ENCODE results near the gene MRPL20.

MRPL20 gene

DNA sequence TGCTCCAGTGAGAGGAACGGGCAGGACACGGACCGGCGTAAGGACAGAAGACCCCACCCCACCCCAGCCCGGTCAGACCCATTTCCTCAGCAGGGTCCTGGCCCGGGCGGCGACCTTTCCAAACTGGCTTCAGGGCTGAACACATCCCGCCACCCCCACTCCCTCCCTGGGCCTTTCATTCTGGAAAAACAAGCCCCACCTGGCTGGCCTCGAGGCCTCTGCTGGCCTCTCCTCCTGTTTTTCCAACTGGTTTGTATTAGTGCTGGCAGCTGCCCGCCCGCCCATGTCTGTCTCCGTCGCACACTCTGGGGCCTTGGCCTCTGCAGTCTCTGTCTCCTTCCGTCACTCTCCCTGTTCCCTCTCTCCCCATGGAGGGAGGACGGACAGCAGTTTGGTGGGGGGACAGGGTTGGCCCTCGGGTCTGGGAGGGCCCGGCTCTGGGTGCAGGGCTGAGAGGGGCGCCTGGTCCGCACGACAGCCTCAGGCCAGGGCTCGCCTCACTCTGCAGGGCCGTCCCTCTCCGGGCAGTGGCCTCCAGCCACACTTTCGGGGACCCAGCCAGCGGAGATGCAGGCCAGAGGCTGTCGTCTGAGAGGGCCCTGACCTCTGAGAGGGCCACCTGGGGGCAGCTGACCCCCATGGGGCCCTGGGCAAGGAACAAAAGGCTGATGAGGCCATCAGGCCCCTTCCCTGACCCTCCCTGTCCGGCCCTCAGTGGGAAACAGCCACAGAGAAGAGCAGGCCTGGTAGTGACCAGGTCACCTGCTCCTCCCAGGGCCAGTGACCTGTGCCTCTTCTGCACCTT, 47.2 kb downstream of the MRPL20 start:
- no peak for DNase-seq

DNA sequence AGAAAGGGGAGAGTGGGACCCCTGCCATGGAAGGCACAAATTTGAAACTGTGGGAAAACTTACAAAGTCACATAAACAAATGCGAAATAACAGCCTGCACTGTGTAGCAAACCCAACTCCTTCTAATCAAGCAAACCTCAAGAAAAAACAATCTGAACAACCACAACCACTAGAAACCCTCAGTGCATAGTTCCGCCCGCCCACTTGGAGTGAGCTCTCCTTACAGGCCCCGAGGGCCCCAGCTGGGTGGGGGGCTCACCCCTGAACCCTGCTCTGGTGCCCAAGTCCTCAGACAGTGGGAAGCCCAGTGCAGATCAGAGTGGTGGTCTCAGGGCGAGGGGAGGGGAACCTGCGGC, 47.8 kb downstream of the MRPL20 start:
- no peak for DNase-seq

DNA sequence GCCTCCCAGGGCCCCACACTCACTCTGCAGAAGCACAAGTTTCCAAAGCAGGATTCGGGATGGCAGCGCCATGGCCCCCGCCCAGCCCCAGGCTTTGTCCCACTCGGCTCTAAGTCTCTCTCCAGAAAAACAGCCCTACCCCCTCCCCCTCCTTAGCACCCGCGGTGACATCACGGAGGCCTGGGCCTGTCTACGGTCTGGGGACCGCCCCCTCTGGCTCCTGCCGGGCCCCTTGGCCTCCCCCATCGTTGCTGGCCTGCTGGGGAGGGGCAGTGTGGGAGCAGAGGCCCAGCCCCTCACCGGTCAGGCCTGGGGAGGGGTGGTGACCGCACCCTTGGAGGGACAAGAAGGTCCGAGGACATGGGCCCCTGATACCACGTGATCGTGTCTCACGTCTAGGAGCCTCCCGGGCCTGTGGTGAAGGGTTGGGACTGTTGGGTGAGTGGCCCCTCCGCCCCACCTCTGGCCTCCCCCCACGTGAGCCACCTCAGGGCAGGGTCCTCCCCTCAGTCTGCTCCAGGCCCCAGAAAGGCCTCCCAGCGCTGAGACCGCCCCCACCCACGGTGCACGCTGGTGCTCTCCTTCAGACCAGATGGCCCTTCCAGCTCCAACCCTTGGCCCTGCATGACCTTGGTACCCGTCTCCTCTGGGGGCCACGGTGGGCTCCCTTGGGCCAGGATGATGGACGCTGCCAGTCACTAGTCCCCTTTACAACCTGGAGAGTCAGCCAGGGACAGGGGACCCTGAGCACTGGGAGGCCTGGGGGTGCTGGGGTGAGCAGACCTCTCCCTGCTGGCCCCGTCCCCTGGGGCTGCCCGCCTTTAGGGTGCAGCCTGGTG, 48.4 kb downstream of the MRPL20 start, which contains the start of gene MXRA8:
Gene MXRA8, minus strand, starts transcription at position 123 of the 839 bp plus-strand sequence. Its CDS starts 51 bp downstream, at position 72.
- DNase-seq = no peak

DNA sequence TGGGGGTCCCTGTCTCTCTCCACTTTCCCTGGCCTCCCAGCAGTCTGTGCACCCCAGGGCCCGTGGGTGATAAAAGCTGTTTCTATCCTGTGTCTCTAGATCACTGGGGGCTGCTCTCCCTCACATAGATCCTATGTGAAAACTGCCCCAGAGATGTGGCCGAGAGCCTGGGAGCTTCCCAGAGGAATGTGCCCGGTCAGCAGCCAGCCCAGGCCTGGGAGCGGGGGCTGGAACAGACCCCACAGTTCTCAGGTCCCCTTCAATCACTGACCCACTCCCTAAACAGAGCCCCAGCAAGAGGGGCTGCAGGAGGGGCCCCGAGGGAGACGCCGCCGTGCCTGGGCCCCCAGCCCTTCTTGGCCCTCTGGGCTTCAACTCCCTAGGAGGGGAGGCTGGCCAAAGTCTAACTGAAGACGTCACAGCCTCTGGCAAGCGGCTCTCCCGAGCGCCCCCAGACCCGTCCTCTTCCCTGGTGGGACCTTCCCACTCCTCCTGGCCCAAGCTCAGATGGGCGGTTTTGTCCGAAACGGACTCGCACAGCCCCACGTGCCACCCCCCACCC, 49.1 kb downstream of the MRPL20 start:
- no peak for DNase-seq

DNA sequence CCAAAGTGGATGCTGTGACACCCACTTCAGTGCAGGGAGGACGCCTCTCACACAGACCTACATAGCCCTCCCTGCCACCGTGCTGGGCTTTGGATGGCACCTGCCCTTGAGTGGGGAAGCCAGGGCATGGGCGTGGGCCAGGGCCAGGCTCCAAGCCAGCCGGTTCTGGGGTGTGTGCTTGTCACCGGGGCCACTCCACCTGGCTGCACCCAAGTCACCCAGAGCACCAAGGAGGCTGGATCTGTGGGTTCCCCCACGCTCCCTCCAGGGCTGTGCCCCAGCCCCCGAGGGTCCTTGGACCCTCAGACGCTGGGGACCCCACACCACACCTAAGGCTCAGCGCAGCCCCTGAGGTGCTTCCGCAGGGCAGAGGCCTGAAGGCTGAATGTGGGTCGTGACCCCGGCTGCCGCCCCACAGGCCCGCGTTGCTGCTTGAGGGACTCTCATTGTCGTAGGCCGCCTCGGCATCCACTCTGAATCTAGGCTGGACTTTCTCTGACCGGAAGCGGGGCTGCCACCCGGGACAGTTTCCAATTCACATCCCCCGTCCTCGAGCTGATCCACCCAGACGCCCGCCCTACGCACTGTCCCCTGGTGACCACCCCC, 50.2 kb downstream of the MRPL20 start:
- DNase-seq = no peak

DNA sequence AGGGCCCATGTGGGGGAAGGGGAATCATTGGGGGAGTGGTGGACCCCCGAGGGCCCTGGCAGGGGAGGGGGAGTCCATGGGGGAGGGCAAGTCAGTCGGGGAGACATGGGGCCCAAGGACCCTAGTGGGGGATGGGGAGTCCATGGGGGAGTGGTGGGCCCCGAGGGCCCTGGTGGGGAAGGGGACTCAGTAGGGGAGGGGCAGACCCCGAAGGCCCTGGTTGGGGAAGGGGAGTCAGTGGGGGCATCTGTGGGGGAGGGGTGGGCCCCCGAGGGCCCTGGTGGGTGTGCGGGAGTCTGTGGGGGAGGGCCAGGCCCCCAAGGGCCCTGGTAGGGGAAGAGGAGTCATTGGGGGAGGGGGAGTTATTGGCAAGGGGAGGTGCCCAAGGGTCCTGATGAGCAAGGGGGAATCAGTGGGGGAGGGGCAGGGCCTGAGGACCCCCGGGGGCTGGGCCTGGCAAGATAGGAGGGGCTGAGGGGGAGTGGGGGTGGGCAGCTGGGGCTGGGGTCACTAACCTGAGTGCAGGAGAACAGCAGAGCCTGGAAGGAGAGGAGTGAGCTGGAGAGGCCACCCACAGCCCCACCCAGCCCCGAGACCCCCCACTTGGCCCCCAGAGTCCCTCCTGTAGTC, 50.8 kb downstream of the MRPL20 start:
- no peak for DNase-seq

DNA sequence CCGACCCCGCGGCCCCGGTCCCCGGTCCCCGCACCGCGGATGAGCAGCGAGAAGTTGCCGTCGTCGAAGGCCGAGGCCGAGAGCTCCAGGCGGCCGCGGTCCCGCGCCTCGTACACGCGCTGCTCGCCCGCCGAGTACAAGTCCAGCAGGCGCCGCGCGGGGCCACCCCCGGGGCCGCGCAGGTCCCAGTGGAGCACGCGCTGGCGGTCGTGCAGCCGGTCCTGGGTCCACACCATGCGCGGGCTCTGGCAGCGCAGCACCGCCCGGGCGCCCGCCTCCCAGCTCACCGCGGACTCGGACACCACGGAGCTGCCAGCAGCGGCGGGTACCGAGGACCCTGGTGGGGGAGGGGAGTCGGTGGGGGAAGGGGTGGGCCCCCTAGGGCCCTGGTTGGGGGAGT, 51.7 kb downstream of the MRPL20 start:
- DNase-seq = no peak

DNA sequence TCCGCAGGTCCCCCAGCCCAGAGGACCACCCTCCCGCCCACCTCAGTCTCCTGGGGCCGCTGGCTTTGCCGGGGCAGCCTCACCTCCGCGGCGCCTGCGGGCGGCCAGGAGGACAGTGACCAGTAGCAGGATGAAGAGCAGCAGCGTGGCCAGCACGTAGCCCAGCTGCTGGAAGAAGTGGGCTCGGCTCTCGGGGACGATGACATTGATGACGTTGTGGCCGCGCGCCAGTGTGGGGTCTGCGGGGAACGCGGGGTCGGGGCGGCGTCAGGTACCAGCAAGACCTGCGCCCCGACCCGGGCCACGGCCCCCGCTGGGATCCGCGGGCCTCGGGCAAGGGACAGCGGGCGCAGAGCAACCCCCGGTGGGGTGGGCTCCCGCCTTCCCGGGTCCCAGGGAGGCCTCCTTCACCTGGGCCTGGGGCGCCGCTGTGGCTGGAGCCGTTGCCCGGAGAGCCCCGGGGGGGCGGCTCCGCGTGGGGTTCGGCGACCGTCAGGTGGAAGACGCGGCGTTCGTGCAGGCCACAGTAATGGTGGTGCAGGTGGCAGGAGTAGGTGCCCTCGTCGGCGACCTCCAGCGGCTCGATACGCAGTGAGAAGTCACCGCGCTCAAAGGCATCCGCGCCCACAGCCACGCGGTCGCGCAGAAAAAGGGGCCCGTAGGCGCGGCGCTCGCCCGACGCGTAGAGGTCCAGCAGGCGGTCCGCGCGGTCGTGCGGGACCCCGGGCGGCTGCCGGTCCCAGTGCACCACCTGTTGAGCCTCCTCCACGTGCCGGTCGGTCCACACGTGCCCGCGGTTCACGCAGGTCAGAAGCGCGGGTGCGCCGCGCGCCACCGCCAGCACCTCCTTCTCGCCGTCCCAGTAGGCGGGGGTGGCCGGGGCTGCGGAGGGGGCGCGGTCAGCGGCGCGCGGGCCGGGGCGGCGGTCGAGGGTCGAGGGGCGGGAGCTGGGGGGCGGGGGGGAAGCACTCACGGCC, 52.5 kb downstream of the MRPL20 start:
- DNase-seq = peak in 1 of 4 experiments; percentile 26

DNA sequence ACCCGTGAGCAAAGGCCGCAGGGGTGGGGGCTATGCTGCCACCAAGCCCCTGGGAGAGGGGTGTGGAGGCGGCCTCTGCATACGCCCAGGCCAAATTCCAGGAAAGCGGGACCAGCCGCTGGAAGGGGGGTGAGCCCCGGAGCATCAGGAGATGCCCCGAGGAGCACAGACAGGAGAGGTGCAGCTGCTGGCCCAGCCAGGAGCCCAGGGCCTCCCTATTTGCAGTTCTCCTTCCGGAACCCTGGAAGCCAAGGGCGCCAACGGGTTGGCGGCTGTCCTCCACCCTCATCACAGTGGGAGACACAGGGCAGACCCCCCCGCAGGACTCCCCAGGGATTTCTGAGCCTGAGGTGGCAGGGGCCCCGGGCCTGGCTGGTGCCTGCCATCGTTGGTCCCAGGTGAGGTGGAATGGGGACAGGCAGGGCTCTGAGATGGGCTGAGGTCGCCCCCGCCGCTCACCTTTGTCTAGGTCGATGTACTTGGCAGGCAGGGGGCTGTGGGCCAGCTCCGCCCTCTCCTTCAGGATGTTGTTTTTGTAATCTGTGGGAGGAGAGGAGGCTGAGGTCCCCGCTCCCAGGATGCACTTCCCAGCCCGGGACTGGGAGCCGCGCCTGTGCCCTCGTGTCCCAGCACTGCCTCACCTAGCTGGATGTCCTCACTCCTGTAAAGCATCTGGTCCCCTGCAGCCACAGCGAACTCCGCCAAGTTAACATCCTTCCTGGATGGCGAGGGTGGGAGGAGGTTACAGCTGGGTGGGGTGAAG, 53.5 kb downstream of the MRPL20 start:
- no peak for DNase-seq

DNA sequence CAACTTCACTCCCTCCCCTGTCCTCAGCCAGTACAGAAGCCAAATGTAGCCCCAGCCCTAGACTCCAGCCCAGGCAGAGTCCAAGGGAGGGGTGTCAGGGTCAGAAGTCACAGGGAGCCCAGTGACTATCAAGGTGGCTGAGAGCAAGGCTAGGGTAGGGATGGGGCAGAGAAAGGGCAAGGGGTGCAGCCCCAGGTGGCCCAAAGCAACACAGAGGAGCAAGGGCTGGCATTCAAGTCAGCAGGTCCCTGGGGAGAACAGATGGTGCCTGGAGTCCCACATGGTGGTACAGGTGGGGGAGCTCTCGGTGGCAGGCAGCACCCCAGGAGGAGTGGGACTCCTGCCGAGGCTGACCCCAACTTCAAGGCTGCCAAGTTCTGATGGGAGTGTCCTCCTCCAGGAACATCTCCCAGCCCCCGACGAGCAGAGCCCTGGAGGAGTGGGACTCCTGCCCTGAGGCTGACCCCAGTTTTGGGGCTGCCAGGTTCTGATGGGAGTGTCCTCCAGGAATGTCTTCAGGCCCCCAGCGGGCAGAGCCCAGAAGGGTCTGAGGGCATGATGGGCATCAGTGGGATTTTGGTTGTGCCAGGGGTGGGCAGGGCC, 54.2 kb downstream of the MRPL20 start:
- no peak for DNase-seq
